HG03097 (cell line): ENCODE results near the gene ANKIB1.
A peak's percentile ranks its signal among the peaks of the same experiment; 100 is the strongest.

ENCODE experiments used
- ATAC-seq: cut with Tn5 transposase; IDR thresholded peaks from one replicate; pipeline ENCODE4 v1.9.1; 2021; ENCODE audit not compliant: unreplicated experiment, low FRiP score

Gene ANKIB1

GRCh38 chr7:92259610-92260247, 14.0 kb downstream of the ANKIB1 start:
- ATAC-seq = no peak

GRCh38 chr7:92260248-92260781, 14.5 kb downstream of the ANKIB1 start:
- ATAC-seq = no peak

GRCh38 chr7:92266415-92267241, 20.9 kb downstream of the ANKIB1 start:
- ATAC-seq = no peak

DNA sequence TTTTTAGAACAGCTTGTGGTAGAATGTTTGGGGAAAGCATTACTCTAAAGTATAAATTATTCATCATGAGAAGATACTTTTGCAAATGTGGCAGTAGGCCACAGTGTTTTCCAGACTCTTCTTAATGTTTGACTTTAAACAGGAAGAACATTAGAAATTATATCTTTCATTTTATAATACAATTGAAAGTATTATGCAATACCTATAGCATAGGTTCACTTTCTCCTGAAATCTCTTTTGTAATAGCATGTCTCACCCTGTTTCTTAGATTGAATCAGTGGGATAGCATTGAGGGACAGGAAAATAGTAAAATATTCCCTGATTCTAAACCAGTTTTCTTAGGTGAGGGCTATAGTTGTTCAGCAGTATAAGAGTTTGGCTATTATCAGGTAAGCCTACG, 23.1 kb downstream of the ANKIB1 start:
- no peak for ATAC-seq

DNA sequence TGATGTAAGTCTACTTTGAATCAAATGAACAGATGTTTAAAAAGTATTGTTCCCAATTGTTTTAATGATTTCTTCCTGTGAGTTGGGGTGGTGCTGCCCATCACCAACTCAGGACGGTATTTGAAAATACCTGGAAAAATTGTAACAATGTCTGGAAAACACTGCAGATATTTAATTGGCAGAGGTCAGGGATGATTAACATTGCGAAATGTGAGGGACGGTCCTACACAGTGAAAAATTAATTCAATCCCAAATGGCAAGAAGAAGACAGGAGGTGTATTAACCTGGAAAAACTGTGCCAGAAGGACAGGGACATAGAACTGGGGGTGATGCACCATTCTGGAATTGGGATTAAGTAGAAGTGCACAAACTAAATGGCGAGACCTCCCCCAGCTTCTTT, 29.6 kb downstream of the ANKIB1 start:
- ATAC-seq = no peak

DNA sequence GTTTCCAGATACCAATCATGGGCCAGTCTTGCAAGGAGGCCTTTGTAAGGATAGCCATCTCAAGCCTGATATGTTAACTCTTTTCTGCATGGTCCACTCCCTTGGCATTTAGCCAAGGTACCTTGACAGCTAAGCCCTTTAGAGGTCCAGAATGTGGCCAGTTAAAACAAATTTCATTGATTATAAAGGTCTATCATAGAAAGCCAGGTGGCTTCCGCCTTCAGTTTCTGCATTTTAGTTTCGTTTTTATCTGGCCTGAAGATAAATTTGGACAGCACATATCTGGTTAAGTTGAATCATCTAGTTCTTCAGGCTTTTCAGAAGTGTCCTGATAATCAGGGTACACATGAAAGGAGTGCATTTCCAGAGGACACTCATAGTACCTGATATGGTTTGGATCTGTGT, 30.7 kb downstream of the ANKIB1 start:
- ATAC-seq = peak; percentile 58

DNA sequence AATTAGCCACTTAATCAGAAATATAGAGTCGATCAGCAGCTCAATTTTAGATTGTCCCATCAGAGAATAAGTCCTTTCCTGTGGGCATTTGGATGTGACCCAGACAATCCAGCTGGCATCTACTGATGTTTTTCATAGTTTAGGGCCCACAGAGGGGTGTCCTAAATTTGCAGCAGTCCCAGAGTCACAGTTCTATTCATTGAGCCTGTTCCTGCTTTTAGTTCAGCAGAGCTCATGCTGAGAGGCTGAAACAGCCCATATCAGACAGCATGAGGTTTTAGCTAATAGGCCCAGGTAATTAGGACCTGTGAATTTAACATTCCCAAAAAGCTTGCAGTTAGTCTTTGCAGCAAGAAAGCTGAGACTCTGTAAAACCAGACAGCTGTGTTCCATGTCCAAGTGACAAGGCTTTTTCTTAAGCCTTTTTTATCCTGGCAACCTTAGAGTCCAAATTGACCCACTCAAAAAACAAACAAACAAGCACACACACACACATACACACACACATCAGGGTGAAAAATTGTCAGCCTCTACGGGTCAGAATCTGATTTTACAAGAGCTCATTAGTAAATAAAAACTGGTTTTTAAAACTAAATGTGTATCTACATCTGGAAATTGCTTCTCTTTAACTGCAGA, 33.7 kb downstream of the ANKIB1 start:
- ATAC-seq = no peak

DNA sequence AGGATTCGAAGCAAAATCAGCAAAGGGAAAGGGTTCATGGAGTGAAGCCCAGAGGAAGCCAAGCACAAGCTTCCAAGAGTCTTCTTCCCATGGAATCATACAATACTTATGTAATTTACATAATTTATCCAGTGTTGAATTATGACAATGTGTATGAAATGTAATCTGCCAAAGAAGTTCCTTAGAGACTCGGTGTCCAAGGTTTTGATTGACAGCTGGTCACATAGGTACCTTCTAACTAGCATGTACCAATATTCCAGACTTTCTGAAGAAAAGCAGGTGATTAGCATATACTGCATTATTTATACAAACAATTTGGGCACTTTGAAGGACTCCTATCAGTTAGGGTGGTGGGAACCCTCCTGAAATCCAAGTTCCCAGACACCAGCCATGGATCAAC, 35.3 kb downstream of the ANKIB1 start:
- ATAC-seq = no peak

DNA sequence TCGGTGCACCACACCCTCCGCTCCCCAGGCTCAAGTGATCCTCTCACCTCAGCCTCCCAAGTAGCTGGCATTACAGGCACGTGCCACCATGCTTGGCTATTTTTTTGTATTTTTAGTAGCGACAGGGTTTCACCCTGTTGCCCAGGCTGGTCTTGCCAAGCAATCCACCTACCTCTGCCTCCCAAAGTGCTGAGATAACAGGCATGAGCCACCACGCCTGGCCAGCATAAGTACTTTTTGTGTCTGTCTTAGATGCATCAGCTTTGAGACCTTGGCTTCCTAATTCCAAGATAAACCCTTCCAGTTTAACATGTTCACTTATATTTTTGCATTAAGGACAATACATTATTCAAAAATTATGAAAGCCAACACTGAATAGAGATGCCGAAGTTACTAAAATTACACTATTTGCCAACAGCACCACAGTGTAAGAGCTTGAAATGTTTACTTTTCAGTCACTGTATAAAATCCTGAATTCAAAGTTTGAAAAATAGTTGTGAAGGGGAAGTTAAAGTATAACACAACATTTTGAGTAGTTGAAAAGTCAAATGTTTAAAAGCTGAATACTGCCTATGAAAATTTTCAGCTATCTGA, 36.5 kb downstream of the ANKIB1 start:
- no peak for ATAC-seq

DNA sequence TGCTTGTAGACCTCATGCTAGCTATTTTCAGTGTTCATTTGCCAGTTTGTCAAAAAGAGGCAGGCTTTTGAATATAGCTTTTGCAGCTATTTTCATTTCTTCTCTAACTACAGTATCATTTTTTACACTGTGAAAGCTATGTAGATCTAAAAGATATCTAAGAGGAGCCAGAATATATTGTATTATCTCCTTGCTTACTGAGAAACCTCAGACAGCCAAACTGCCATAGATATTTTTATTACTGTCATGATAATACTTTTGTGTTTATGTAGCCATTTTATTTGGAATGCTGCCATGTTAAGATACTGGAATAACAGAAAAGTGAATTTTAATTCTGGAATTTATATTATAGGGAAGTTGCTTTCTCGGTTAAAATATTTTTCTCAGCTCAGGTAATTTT, 37.2 kb downstream of the ANKIB1 start:
- no peak for ATAC-seq

DNA sequence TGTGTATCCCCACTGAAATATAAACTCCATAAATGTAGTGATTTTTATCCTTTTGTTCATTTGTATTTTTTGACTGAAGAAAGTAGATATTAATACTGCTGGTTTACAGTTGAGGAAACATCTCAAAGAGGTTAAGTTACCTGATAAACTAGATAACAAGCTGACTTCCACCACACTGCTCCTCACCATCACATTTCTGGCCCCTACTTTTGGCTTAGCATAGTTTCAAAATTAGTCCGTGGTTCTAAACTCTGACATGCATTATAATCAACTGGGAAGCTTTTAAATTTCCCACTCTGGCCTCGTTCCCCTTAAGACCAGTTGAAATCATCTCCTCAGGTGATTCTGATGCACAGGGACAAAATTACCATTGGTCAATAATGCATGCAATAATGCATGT, 43.5 kb downstream of the ANKIB1 start:
- no peak for ATAC-seq

DNA sequence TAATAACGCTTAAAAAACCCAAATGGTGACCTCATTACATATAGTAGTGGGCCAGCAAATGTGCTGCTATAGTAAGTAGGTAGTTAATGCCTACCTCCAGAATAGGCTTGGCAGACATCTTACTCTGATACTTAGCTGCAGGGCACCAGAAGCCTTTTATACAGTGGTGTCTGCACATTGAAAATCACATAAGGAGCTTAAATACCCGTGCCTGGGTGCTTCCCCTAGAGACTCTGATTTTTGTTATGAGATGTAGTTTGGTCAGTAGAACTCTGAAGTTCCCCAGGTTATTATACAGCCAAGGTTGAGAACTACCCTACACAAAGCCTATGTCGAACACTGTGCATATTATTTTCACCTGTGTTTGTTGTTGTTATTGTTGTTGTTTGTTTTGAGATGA, 47.2 kb downstream of the ANKIB1 start:
- ATAC-seq = no peak

- no peak for ATAC-seq
These were observed 48.3 kb downstream of the ANKIB1 start for GRCh38 chr7:92293896-92294590.

DNA sequence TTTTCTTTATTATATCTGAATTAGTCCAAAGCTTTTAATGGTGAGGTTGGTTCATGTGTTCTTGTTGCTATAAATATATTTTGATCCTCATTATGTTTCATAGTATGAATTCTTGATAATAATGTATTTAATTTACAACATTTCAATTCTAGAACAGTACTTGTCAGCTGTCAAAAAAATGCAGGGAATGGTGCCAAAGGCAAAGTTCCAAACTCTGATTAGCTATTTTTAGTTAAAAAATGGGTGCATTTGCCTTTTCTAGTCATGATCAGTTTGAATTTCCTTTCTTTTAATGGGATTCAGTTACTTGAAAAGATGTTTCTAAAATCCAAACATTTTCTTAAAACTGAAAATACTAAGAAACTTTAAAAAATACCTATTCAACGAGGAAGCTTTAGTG, 49.6 kb downstream of the ANKIB1 start:
- ATAC-seq = no peak

- no peak for ATAC-seq
These were observed 50.5 kb downstream of the ANKIB1 start for GRCh38 chr7:92296235-92296634.

- ATAC-seq = no peak
These were observed 51.2 kb downstream of the ANKIB1 start for GRCh38 chr7:92296880-92297445.

DNA sequence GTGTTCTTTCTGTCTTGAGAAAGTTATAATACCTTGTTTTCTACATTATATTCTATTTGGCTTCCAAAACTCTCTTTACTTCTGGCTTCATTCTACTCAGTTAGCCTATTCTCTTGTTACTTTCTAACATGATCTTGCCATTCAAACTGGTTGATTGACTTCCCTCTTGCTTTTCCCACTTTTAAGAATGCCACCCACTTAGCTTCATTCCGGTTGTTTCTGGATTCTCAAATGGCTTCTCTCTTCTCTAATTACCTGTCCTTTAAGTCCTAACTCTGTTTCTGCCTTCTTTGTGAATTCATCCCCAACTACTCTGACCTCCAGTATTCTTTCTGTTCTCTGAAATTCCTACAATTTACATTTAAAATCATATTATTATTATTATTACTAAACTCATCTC, 52.0 kb downstream of the ANKIB1 start:
- no peak for ATAC-seq

GRCh38 chr7:92303761-92304160, 58.0 kb downstream of the ANKIB1 start:
- ATAC-seq = no peak

DNA sequence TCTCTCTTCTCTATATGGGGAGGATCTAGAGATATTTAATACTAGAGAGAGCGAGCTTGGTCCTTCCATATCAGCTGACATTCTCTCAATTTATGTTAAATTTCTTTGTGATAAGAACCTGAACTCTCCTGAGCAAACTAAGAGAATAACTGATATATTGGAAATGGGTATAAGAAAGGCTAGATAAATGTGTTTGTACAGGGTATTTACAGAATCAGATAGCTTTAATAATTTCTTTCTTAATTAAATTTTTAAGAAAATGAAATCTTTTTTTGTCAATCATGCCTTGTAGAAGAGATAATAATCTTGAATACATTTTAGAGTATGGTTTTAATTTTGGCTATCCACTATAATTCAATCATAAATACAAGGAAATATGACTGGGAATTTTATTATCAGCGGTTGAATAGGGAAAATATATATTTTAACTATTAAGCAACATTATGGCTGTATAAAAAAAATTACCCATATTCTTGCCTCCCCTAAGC, 58.7 kb downstream of the ANKIB1 start:
- ATAC-seq = no peak

GRCh38 chr7:92306153-92306552, 60.4 kb downstream of the ANKIB1 start:
- ATAC-seq = no peak
